HepG2 (cell line): ENCODE results near the gene AADAT. TPM values are rescaled to one million over a fixed set of nuclear protein-coding genes. Genes with fewer than 3 reads are reported as not detected.

ENCODE experiments used
- ATAC-seq: fragments of 200-7000 bp; cut with Tn5 transposase; 3 replicates; pipeline ENCODE4 v1.9.1; 2020; ENCODE audit warnings: mild to moderate bottlenecking, moderate library complexity
- BruUV-seq: library from RNA; stranded (reverse); fragments of 400-500 nt; replicated peaks from 2 replicates; lab custom pipeline; 2021; lab: Mats Ljungman, UMichigan
- CTCF ChIA-PET: fragments of 300-600 bp; formaldehyde crosslinking; extraction: SDS; loops from one replicate; lab custom pipeline; 2021; ENCODE audit warnings: low total read pairs, inconsistent platforms, low intra/inter-chr PET ratio; lab: Yijun Ruan, JAX
- POLR2A ChIA-PET: fragments of 350-600 bp; sonication (Branson Sonifier 250); formaldehyde crosslinking; loops from one replicate; lab custom pipeline; 2020; ENCODE audit warnings: antibody characterized with exemption, inconsistent platforms; lab: Yijun Ruan, JAX
- DNase-seq: peaks from one replicate; pipeline ENCODE4 v3.0.0-alpha.2; 2015; ENCODE audit warnings: low spot score
- FAIRE-seq: peaks from 3 replicates; lab custom pipeline; 2011; peaks lifted over from hg19 to GRCh38; lab: Jason Lieb, UNC
- H2AFZ ChIP-seq: one replicate; pipeline ENCODE4 v1.6.1; 2011; ENCODE audit warnings: low read length, inconsistent platforms
- H3K27ac ChIP-seq: fragments of 300-600 bp; 3 replicates; pipeline ENCODE4 v1.8.0; 2011; ENCODE audit warnings: mixed run types, mild to moderate bottlenecking, mixed read lengths, low read length, inconsistent platforms; ENCODE audit not compliant: insufficient read depth; ENCODE audit errors: extremely low read length
- H3K27me3 ChIP-seq, 2 experiments: fragments of 200-600 bp in 1 of 2; 2 replicates in 1 of 2; 3 replicates in 1 of 2; pipeline versions ENCODE4 v1.6.0 to v1.8.0; 2011; ENCODE audit warnings: low read length in 2 of 2, mild to moderate bottlenecking in 2 of 2, moderate library complexity in 2 of 2, inconsistent platforms in 1 of 2; ENCODE audit not compliant: insufficient read depth in 2 of 2, control insufficient read depth in 1 of 2
- H3K36me3 ChIP-seq, 2 experiments: fragments of 200-600 bp in 1 of 2; replicated peaks in 1 of 2; 2 replicates in 1 of 2; 3 replicates in 1 of 2; pipeline versions ENCODE4 v1.5.1 to v1.8.0; 2011; ENCODE audit warnings: low read length in 2 of 2, inconsistent platforms in 1 of 2; ENCODE audit not compliant: insufficient read depth in 2 of 2, control insufficient read depth in 1 of 2
- H3K4me1 ChIP-seq: 2 replicates; pipeline ENCODE4 v1.5.1; 2012; ENCODE audit warnings: low read length, inconsistent platforms; ENCODE audit not compliant: insufficient read depth
- H3K4me2 ChIP-seq: 2 replicates; pipeline ENCODE4 v1.6.0; 2011; ENCODE audit warnings: low read depth, low read length, inconsistent platforms
- H3K4me3 ChIP-seq, 3 experiments: fragments of 200-600 bp in 1 of 3; sonication (generic), shearing (Covaris generic) in 1 of 3; replicated peaks in 1 of 3; 2 replicates each; pipeline ENCODE4 v1.5.1; 2011 to 2016; ENCODE audit warnings: low read length in 3 of 3, inconsistent platforms in 2 of 3, low read depth in 2 of 3, mild to moderate bottlenecking in 2 of 3, control low read depth in 1 of 3, mixed read lengths in 1 of 3; ENCODE audit not compliant: insufficient read depth in 1 of 3
- H3K79me2 ChIP-seq: one replicate; pipeline ENCODE4 v1.6.1; 2011; ENCODE audit warnings: low read length, inconsistent platforms; ENCODE audit not compliant: insufficient read depth
- H3K9ac ChIP-seq: 2 replicates; pipeline ENCODE4 v1.6.0; 2011; ENCODE audit warnings: mild to moderate bottlenecking, low read depth, low read length, inconsistent platforms; ENCODE audit not compliant: insufficient read depth
- H3K9me3 ChIP-seq: 2 replicates; pipeline ENCODE4 v1.5.1; 2012; ENCODE audit warnings: mild to moderate bottlenecking, low read length
- H4K20me1 ChIP-seq: 2 replicates; pipeline ENCODE4 v1.6.0; 2011; ENCODE audit warnings: inconsistent platforms, mild to moderate bottlenecking, low read length, moderate library complexity; ENCODE audit not compliant: insufficient read depth
- ATF6 ChIP-seq: sonication (generic); formaldehyde crosslinking; conservative IDR thresholded peaks from 2 replicates; pipeline ENCODE4 v1.4.0; 2020; ENCODE audit warnings: missing genetic modification reagents
- ETV5 ChIP-seq: IDR thresholded peaks from 2 replicates; pipeline ENCODE4 v1.6.1; 2018; ENCODE audit warnings: missing biosample characterization, missing genetic modification reagents, inconsistent platforms, borderline replicate concordance
- HHEX ChIP-seq: IDR thresholded peaks from 2 replicates; pipeline ENCODE4 v1.6.1; 2016; ENCODE audit warnings: control low read depth
- NFE2L1 ChIP-seq: sonication (generic); formaldehyde crosslinking; IDR thresholded peaks from 2 replicates; pipeline ENCODE4 v1.4.0; 2020; ENCODE audit warnings: missing genetic modification reagents, mild to moderate bottlenecking, borderline replicate concordance
- PHF20 ChIP-seq: sonication (generic); formaldehyde crosslinking; IDR thresholded peaks from 2 replicates; pipeline ENCODE4 v1.5.0; 2020; ENCODE audit warnings: mild to moderate bottlenecking, missing genetic modification reagents
- RARA ChIP-seq: IDR thresholded peaks from 2 replicates; pipeline ENCODE4 v1.6.1; 2016; ENCODE audit warnings: missing genetic modification reagents, missing compliant biosample characterization
- SP1 ChIP-seq, 2 experiments: fragments of 450-650 bp in 1 of 2; sonication (generic) in 1 of 2; formaldehyde crosslinking in 1 of 2; IDR thresholded peaks; 2 replicates each; pipeline versions ENCODE4 v1.4.0 to v1.6.1; 2016 to 2020; ENCODE audit warnings: missing genetic modification reagents in 1 of 2
- ZFP37 ChIP-seq: sonication (generic); formaldehyde crosslinking; IDR thresholded peaks from 2 replicates; pipeline ENCODE4 v1.4.0; 2020; ENCODE audit warnings: missing genetic modification reagents, borderline replicate concordance
- WGBS: methylation state at CpG from one replicate; pipeline ENCODE4 v1.1.6; 2017; ENCODE audit warnings: low lambda C conversion rate; 5-methylcytosine and 5-hydroxymethylcytosine counted together
- in situ Hi-C: cut with HindIII; loops from 2 replicates; pipeline ENCODE4 v1.10.0; 2017; ENCODE audit warnings: low pct_unique_long_range_greater_than_20kb; ENCODE audit not compliant: extremely low pct_ligation_motif_present
- intact Hi-C: fragments of 100-400 bp; cut with micrococcal nuclease; formaldehyde crosslinking; loops from one replicate; pipeline ENCODE4 v1.10.0; 2022; ENCODE audit not compliant: unreplicated experiment
- polyA plus RNA-seq, 8 experiments: library from polyadenylated mRNA; depleted of rRNA in 3 of 8; stranded (reverse) in 7 of 8; unstranded in 1 of 8; fragments of >200 nt; fragmentation: Illumina TruSeq in 4 of 8; extraction: Trizol in 4 of 8; gene quantifications; 2 replicates each; pipeline versions ENCODE4 v1.2.1 to v1.2.3, GENCODE V29; 2011 to 2016; ENCODE audit warnings: low read depth in 4 of 8, missing spikeins in 1 of 8, mixed read lengths in 1 of 8; ENCODE audit not compliant: insufficient read depth in 1 of 8
- total RNA-seq, 5 experiments: library from RNA; depleted of rRNA; stranded (reverse); fragments of >200 nt; fragmentation: Illumina TruSeq; extraction: Trizol; gene quantifications; 2 replicates each; pipeline ENCODE4 v1.2.3, GENCODE V29; 2016; ENCODE audit warnings: low read depth in 1 of 5
- TF ChIP-seq, protein P1 (sequence below): sonication (generic); formaldehyde crosslinking; IDR thresholded peaks from 2 replicates; pipeline ENCODE4 v1.4.0; 2020; ENCODE audit warnings: mild to moderate bottlenecking, missing genetic modification reagents, borderline replicate concordance
- TF ChIP-seq, protein P2 (sequence below): sonication (generic); formaldehyde crosslinking; IDR thresholded peaks from one replicate; pipeline ENCODE4 v1.5.1; 2020; ENCODE audit warnings: mild to moderate bottlenecking, missing genetic modification reagents; ENCODE audit errors: not compliant biosample characterization

AADAT gene
- total and polyA plus RNA-seq, 2 of the 13 experiments (the other 11 are each of a cell fraction or from before 2014, with no cell fraction given): 6.1 to 9.1 TPM

DNA sequence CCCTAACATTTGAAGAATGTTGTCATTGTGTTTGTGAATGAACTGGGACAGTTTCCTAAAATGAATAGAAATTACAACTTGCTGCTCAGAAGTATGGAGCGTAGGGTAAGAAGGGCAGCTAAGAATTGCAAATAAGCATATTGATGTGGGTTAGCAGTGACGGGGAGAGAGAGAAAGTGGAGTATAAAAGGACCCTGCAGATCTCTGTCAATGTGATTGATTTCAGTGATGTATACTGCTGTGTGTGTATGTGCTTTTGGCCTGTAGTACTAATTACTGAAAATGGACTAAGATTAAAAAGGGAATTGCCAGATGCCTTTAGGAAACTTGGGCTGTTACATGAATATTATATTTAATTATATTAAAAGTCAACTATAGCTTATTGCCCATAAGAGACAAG is 55.8 kb downstream of the AADAT start (continued):
- TF ChIP-seq SP1 (IDR thresholded peaks at IDR 0.05): no peak
- TF ChIP-seq SP1 (CRISPR knock-in tag; IDR thresholded peaks at IDR 0.05): no peak
- TF ChIP-seq HHEX: no peak
- TF ChIP-seq, protein P1, sequence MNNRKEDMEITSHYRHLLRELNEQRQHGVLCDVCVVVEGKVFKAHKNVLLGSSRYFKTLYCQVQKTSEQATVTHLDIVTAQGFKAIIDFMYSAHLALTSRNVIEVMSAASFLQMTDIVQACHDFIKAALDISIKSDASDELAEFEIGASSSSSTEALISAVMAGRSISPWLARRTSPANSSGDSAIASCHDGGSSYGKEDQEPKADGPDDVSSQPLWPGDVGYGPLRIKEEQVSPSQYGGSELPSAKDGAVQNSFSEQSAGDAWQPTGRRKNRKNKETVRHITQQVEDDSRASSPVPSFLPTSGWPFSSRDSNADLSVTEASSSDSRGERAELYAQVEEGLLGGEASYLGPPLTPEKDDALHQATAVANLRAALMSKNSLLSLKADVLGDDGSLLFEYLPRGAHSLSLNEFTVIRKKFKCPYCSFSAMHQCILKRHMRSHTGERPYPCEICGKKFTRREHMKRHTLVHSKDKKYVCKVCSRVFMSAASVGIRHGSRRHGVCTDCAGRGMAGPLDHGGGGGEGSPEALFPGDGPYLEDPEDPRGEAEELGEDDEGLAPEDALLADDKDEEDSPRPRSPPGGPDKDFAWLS (CRISPR knock-in tag): no peak
- TF ChIP-seq ATF6: no peak
- TF ChIP-seq PHF20 (CRISPR knock-in tag): no peak

DNA sequence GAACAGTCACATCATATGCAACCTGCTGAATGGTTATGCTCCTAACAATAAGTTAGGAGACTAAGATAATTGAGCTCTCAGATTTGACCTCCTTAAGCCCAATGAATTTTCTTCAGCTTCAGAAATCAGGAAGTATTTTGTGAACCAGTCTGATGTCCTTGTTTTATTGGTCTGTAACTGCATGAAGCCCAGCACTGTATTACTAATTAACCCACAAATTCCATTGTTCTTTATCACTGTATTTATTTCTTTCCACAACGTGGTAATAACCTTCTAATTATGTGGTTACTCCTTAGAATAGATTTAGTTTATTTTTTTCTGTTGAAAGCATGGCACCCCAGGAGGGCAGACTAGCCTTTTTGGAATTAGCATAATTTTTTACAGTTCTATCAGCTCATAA is 59.6 kb downstream of the AADAT start:
- POLR2A ChIA-PET: no interaction called here
- FAIRE-seq: no peak
- TF ChIP-seq, protein P2, sequence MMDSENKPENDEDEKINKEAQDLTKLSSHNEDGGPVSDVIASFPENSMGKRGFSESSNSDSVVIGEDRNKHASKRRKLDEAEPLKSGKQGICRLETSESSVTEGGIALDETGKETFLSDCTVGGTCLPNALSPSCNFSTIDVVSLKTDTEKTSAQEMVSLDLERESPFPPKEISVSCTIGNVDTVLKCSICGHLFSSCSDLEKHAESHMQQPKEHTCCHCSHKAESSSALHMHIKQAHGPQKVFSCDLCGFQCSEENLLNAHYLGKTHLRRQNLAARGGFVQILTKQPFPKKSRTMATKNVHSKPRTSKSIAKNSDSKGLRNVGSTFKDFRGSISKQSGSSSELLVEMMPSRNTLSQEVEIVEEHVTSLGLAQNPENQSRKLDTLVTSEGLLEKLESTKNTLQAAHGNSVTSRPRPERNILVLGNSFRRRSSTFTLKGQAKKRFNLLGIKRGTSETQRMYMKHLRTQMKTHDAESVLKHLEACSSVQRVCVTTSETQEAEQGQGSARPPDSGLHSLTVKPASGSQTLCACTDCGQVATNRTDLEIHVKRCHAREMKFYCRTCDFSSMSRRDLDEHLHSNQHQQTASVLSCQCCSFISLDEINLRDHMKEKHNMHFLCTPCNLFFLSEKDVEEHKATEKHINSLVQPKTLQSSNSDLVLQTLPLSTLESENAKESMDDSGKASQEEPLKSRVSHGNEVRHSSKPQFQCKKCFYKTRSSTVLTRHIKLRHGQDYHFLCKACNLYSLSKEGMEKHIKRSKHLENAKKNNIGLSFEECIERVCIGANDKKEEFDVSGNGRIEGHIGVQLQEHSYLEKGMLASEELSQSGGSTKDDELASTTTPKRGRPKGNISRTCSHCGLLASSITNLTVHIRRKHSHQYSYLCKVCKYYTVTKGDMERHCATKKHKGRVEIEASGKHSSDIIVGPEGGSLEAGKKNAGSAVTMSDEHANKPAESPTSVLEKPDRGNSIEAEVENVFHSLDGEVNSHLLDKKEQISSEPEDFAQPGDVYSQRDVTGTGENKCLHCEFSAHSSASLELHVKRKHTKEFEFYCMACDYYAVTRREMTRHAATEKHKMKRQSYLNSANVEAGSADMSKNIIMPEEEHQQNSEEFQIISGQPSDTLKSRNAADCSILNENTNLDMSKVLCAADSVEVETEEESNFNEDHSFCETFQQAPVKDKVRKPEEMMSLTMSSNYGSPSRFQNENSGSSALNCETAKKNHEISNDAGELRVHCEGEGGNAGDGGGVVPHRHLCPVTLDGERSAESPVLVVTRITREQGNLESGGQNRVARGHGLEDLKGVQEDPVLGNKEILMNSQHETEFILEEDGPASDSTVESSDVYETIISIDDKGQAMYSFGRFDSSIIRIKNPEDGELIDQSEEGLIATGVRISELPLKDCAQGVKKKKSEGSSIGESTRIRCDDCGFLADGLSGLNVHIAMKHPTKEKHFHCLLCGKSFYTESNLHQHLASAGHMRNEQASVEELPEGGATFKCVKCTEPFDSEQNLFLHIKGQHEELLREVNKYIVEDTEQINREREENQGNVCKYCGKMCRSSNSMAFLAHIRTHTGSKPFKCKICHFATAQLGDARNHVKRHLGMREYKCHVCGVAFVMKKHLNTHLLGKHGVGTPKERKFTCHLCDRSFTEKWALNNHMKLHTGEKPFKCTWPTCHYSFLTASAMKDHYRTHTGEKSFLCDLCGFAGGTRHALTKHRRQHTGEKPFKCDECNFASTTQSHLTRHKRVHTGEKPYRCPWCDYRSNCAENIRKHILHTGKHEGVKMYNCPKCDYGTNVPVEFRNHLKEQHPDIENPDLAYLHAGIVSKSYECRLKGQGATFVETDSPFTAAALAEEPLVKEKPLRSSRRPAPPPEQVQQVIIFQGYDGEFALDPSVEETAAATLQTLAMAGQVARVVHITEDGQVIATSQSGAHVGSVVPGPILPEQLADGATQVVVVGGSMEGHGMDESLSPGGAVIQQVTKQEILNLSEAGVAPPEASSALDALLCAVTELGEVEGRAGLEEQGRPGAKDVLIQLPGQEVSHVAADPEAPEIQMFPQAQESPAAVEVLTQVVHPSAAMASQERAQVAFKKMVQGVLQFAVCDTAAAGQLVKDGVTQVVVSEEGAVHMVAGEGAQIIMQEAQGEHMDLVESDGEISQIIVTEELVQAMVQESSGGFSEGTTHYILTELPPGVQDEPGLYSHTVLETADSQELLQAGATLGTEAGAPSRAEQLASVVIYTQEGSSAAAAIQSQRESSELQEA: no peak
- TF ChIP-seq NFE2L1 (CRISPR knock-in tag) (no peak), ZFP37 (CRISPR knock-in tag) (no peak), RARA (CRISPR knock-in tag) (no peak), ETV5 (no peak)

More for the DNA sequence above, 59.6 kb downstream of the AADAT start:
- H2AFZ ChIP-seq: no peak overlapping the region
- no TSS peak for BruUV-seq
- in situ Hi-C loops (no loop called here), intact Hi-C loops (no loop called here)
- CTCF ChIA-PET: no interaction called here
- no peak overlapping the region for H3K4me3 ChIP-seq
- ATAC-seq (no peak), DNase-seq (no peak)
- no peaks in the 10 kb centered on the region for H4K20me1 ChIP-seq
- H3K4me2 ChIP-seq: no peak overlapping the region
- no peaks in the 10 kb centered on the region for H3K36me3 ChIP-seq
- H3K27ac ChIP-seq: no peak overlapping the region
- 3% methylated on average over 1 of the region's 1 CpG for WGBS
- peaks cover 11% of the 10 kb centered on the region for H3K4me1 ChIP-seq
- no peak overlapping the region for H3K9ac ChIP-seq
- H3K79me2 ChIP-seq: no peaks in the 10 kb centered on the region
- peaks cover 0 to 12% of the 10 kb centered on the region in 2 experiments; a peak in 3 of 5 replicates for H3K27me3 ChIP-seq
- no peaks in the 10 kb centered on the region for H3K9me3 ChIP-seq
